Duodenal mucosa (tissue), 2 donors: Measurements from ENCODE around the gene CAPN10.
A peak's percentile ranks its signal among the peaks of the same experiment; 100 is the strongest.
"Not testable (repeated sequence)": the region's sequence is repeated elsewhere in the genome, so short reads cannot be mapped to it uniquely, and the experiment has no call there.

Source experiments
- H3K27ac ChIP-seq: one replicate; pipeline ENCODE4 v1.7.0; 2013; ENCODE audit warnings: low read depth, low read length
- H3K27me3 ChIP-seq, 2 donors: one replicate each; pipeline ENCODE4 v1.7.0; 2013; ENCODE audit warnings: low read length in 2 of 2, control low read depth in 1 of 2; ENCODE audit not compliant: insufficient read depth in 2 of 2, control insufficient read depth in 1 of 2
- H3K36me3 ChIP-seq, 2 donors: one replicate each; pipeline ENCODE4 v1.7.0; 2013; ENCODE audit warnings: low read length in 2 of 2, control low read depth in 1 of 2; ENCODE audit not compliant: insufficient read depth in 2 of 2, control insufficient read depth in 1 of 2
- H3K4me1 ChIP-seq, 2 donors: one replicate each; pipeline ENCODE4 v1.7.0; 2013; ENCODE audit warnings: low read length in 2 of 2, control low read depth in 1 of 2; ENCODE audit not compliant: insufficient read depth in 2 of 2, control insufficient read depth in 1 of 2
- H3K4me3 ChIP-seq, 2 donors: one replicate each; pipeline ENCODE4 v1.7.0; 2013; ENCODE audit warnings: low read length in 2 of 2, low read depth in 1 of 2
- H3K9ac ChIP-seq, 2 donors: one replicate each; pipeline ENCODE4 v1.7.0; 2013; ENCODE audit warnings: low read length in 2 of 2, low read depth in 1 of 2
- H3K9me3 ChIP-seq, 2 donors: one replicate each; pipeline ENCODE4 v1.7.0; 2013; ENCODE audit warnings: low read length in 2 of 2, control low read depth in 1 of 2; ENCODE audit not compliant: control insufficient read depth in 1 of 2

CAPN10 gene

GRCh38 chr2:240556553-240557100 is 29.9 kb upstream of the CAPN10 start:
- H3K27me3 ChIP-seq = no peaks in the 10 kb centered on the region
- no peak overlapping the region for H3K4me3 ChIP-seq
- H3K9ac ChIP-seq = no peak overlapping the region
- H3K27ac ChIP-seq = no peak overlapping the region
- H3K4me1 ChIP-seq = peaks cover 20% of the 10 kb centered on the region in 2 donors
- peaks cover 6 to 25% of the 10 kb centered on the region in 2 donors for H3K36me3 ChIP-seq
- H3K9me3 ChIP-seq = no peaks in the 10 kb centered on the region

- H3K9me3 ChIP-seq = no peaks in the 10 kb centered on the region
- no peaks in the 10 kb centered on the region for H3K27me3 ChIP-seq
- H3K9ac ChIP-seq = no peak overlapping the region
- peak overlapping the region in 1 of 2 donors; percentile 43 for H3K4me3 ChIP-seq
- H3K27ac ChIP-seq = no peak overlapping the region
- peaks cover 6 to 20% of the 10 kb centered on the region in 2 donors for H3K36me3 ChIP-seq
- H3K4me1 ChIP-seq = peaks cover 25 to 26% of the 10 kb centered on the region in 2 donors
These were observed 29.3 kb upstream of the CAPN10 start for GRCh38 chr2:240557101-240557751.

GRCh38 chr2:240557808-240558207 is 28.7 kb upstream of the CAPN10 start, which contains the start of gene ANKMY1:
Gene ANKMY1, minus strand, starts transcription at chr2:240557988. Its CDS starts 653 bp downstream, at chr2:240557335.
- H3K4me1 ChIP-seq = peaks cover 28 to 29% of the 10 kb centered on the region in 2 donors
- H3K4me3 ChIP-seq = peak within 1 kb of the TSS; percentile 36 to 43
- H3K27me3 ChIP-seq = no peaks in the 10 kb centered on the region
- no peak within 1 kb of the TSS for H3K27ac ChIP-seq
- H3K36me3 ChIP-seq = peaks cover 5 to 18% of the 10 kb centered on the region in 2 donors
- no peaks in the 10 kb centered on the region for H3K9me3 ChIP-seq
- H3K9ac ChIP-seq = no peak within 1 kb of the TSS

GRCh38 chr2:240558236-240558761 is 28.2 kb upstream of the CAPN10 start:
- no peaks in the 10 kb centered on the region for H3K9me3 ChIP-seq
- peaks cover 28 to 29% of the 10 kb centered on the region in 2 donors for H3K4me1 ChIP-seq
- H3K27ac ChIP-seq = no peak overlapping the region
- no peaks in the 10 kb centered on the region for H3K27me3 ChIP-seq
- no peak overlapping the region for H3K9ac ChIP-seq
- peak overlapping the region; percentile 36 to 43 for H3K4me3 ChIP-seq
- H3K36me3 ChIP-seq = peaks cover 0 to 16% of the 10 kb centered on the region in 2 donors

- Histone ChIP-seq H3K9me3 (no peaks in the 10 kb centered on the region), H3K9ac (peak overlapping the region in 1 of 2 donors; percentile 14), H3K36me3 (peaks cover 0 to 11% of the 10 kb centered on the region in 2 donors), H3K4me3 (peak overlapping the region; percentile 58 to 70), H3K27ac (no peak overlapping the region), H3K27me3 (no peaks in the 10 kb centered on the region), H3K4me1 (peaks cover 32 to 35% of the 10 kb centered on the region in 2 donors)
These were observed 27.2 kb upstream of the CAPN10 start for GRCh38 chr2:240559286-240559685.

GRCh38 chr2:240560084-240560479 is 26.5 kb upstream of the CAPN10 start, which contains the start of gene DUSP28:
Gene DUSP28, plus strand, starts transcription at chr2:240560357. Its CDS starts 328 bp downstream, at chr2:240560685.
- Histone ChIP-seq H3K27ac (peak within 1 kb of the TSS; percentile 96), H3K4me1 (peaks cover 40 to 43% of the 10 kb centered on the region in 2 donors), H3K9ac (peak within 1 kb of the TSS; percentile 69 to 82), H3K4me3 (peak within 1 kb of the TSS; percentile 76 to 84), H3K36me3 (peaks cover 0 to 3% of the 10 kb centered on the region in 2 donors), H3K27me3 (no peaks in the 10 kb centered on the region), H3K9me3 (no peaks in the 10 kb centered on the region)

- Histone ChIP-seq H3K9ac (peak overlapping the region; percentile 69 to 77), H3K27me3 (no peaks in the 10 kb centered on the region), H3K4me3 (peak overlapping the region; percentile 76 to 84), H3K9me3 (no peaks in the 10 kb centered on the region), H3K27ac (peak overlapping the region; percentile 96), H3K4me1 (peaks cover 46 to 49% of the 10 kb centered on the region in 2 donors), H3K36me3 (no peaks in the 10 kb centered on the region)
These were observed 25.8 kb upstream of the CAPN10 start for GRCh38 chr2:240560480-240561324.

- Histone ChIP-seq H3K4me1 (peaks cover 52 to 55% of the 10 kb centered on the region in 2 donors), H3K9ac (peak overlapping the region; percentile 69 to 82), H3K9me3 (no peaks in the 10 kb centered on the region), H3K4me3 (peak overlapping the region; percentile 76 to 84), H3K36me3 (no peaks in the 10 kb centered on the region), H3K27me3 (no peaks in the 10 kb centered on the region), H3K27ac (peak overlapping the region; percentile 83)
These were observed 25.1 kb upstream of the CAPN10 start for GRCh38 chr2:240561325-240561971.

GRCh38 chr2:240563231-240563630 is 23.3 kb upstream of the CAPN10 start:
- H3K9me3 ChIP-seq, H3K27me3 ChIP-seq, H3K4me3 ChIP-seq, H3K9ac ChIP-seq, H3K36me3 ChIP-seq, H3K27ac ChIP-seq: not testable (repeated sequence)
- peaks cover 64 to 66% of the 10 kb centered on the region in 2 donors for H3K4me1 ChIP-seq
